Measurements from ENCODE around the gene ZSCAN25. TPM values are rescaled to one million over a fixed set of nuclear protein-coding genes. Genes with fewer than 3 reads are reported as not detected.

Gene ZSCAN25
- total and polyA plus RNA-seq, 10 donors: 3.8 to 30.8 (median 24.9) TPM

DNA sequence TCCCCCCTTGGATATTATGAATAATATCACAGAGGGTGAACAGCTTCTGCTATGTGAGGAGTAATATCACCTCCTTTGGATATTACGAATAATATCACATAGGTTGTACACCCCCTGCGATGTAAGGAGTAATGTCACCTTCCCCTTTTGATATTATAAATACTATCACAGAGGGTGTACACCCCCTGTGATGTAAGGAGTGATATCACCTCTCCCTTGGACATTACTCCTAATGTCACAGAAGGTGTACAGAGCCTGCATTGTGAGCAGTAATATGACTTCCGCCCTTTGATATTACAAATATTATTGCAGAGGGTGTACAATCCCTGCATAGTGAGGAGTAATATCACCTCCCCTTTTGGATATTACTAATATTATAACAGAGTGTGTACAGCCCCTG lies 27.9 kb upstream of the ZSCAN25 start:
- Histone ChIP-seq H3K9me3 (no peaks in the 10 kb centered on the region), H3K27ac (no peak overlapping the region), H3K4me1 (no peaks in the 10 kb centered on the region), H3K27me3 (replicated peaks in 1 of 7) (peaks cover 0 to 10% (median 0%) of the 10 kb centered on the region in 7 donors), H3K36me3 (no peaks in the 10 kb centered on the region), H3K4me3 (no peak overlapping the region)
- 79 to 90% (median 85%) methylated on average over 3 of the region's 3 CpGs for WGBS, 5 donors
- intact Hi-C loops (cut with DNase I; ENCODE audit: low total_unique reads): no loop called here
- TF ChIP-seq, protein P1, sequence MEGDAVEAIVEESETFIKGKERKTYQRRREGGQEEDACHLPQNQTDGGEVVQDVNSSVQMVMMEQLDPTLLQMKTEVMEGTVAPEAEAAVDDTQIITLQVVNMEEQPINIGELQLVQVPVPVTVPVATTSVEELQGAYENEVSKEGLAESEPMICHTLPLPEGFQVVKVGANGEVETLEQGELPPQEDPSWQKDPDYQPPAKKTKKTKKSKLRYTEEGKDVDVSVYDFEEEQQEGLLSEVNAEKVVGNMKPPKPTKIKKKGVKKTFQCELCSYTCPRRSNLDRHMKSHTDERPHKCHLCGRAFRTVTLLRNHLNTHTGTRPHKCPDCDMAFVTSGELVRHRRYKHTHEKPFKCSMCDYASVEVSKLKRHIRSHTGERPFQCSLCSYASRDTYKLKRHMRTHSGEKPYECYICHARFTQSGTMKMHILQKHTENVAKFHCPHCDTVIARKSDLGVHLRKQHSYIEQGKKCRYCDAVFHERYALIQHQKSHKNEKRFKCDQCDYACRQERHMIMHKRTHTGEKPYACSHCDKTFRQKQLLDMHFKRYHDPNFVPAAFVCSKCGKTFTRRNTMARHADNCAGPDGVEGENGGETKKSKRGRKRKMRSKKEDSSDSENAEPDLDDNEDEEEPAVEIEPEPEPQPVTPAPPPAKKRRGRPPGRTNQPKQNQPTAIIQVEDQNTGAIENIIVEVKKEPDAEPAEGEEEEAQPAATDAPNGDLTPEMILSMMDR (IDR thresholded peaks at IDR 0.05 in 8 of 11, conservative IDR thresholded peaks at IDR 0.05 in 3 of 11): no peak
- no peak for TF ChIP-seq POLR2A (IDR thresholded peaks at IDR 0.05)
- no peak for TF ChIP-seq POLR2AphosphoS5 (IDR thresholded peaks at IDR 0.05)
- no peak for DNase-seq

DNA sequence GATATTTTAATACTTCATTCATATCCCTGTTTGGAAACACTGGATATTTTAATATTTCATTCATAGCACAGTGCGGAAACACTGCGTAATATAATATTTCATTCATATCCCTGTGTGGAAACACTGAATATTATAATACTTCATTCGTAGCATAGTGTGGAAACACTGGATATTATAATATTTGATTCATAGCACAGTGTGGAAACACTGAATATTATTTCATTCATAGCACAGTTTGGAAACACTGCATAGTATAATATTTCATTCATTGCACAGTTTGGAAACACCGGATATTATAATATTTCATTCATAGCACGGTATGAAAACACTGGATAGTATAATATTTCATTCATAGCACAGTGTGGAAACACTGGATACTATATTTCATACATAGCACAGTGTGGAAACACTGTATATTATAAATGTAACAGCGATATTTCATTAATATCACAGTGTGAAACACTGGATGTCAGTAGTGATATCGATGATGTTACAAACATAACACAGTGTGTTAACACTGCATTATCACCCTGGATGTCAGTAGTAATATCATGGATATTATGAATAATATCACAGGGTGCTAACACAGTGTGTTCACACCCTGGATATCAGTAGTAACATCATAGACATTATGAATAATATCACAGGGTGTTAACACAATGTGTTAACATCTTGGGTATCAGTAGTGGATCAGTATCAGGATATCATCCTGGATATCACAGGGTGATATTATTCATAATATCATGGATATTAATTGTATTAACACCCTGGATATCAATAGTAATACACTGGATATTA lies 21.6 kb upstream of the ZSCAN25 start:
- Histone ChIP-seq H3K36me3 (no peaks in the 10 kb centered on the region), H3K27ac (no peak overlapping the region), H3K27me3 (replicated peaks in 1 of 7) (no peaks in the 10 kb centered on the region), H3K9me3 (no peaks in the 10 kb centered on the region), H3K4me3 (no peak overlapping the region), H3K4me1 (no peaks in the 10 kb centered on the region)
- 81 to 84% (median 84%) methylated on average over 7 of the region's 7 CpGs for WGBS, 5 donors
- TF ChIP-seq POLR2AphosphoS5 (IDR thresholded peaks at IDR 0.05): no peak
- TF ChIP-seq, protein P1 (IDR thresholded peaks at IDR 0.05 in 8 of 11, conservative IDR thresholded peaks at IDR 0.05 in 3 of 11): no peak
- TF ChIP-seq POLR2A (IDR thresholded peaks at IDR 0.05): no peak
- DNase-seq: no peak
- intact Hi-C loops (cut with DNase I; ENCODE audit: low total_unique reads): no loop called here

DNA sequence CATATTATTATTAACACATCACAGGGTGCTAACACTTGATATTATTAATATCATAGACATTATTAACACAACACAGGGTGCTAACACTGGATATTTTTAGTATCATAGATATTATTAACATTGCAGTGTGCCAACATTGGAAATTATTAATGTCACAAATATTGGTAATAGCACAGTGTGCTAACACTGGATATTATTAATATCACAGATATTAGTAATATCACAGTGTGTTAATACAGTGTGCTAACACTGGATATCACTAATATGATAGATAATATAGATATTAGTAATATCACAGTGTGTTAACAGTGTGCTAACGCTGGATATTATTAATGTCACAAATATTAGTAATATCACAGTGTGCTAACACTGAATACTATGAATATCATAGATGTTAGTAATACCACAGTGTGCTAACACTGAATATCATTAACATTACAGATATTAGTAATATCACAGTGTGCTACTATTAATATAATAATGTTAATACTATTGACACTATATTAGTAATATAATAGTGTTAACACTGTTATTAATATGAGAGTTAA lies 20.3 kb upstream of the ZSCAN25 start:
- intact Hi-C loops (cut with DNase I; ENCODE audit: low total_unique reads): no loop called here
- TF ChIP-seq POLR2AphosphoS5 (IDR thresholded peaks at IDR 0.05) (no peak), POLR2A (IDR thresholded peaks at IDR 0.05) (no peak)
- TF ChIP-seq, protein P1 (IDR thresholded peaks at IDR 0.05 in 8 of 11, conservative IDR thresholded peaks at IDR 0.05 in 3 of 11): no peak

DNA sequence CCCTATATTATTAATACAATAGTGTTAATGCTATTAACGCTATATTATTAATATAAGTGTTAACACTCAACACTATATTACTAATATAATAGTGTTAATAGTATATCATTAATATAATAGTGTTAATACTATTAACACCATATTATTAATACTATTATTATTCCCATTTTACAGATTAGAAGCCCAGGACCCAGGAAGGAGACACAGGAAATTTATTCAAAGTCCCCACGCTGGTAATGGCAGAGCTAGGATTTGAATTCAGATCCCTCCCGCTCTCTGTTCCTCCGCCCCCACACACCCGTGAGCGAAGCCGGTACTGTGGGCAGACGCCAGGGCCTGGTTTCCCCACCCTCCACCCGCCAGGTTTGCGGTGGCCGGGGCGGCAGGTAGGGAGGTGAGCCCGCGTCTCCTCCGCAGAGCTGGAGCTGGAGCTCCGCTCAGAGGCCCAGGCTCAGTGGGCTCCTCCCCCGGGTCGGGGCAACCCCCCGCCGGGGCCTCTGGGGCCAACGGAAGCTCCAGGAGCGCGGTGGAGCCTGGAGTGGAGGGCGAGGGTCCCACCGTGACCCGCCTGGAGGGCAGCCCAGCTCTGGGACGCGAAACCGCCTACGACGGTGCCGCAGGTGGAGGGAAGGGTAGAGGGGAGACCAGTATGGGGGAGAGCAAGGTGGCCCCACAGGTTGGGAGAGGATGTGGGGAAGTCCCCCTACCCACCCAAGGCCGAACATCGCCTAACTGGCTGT lies 18.8 kb upstream of the ZSCAN25 start, which contains the start of gene TMEM225B:
Gene TMEM225B (plus strand): TSS at position 506 of the 740 bp plus-strand sequence. CDS start 6,122 bp downstream, outside the sequence.
- TF ChIP-seq, protein P1 (IDR thresholded peaks at IDR 0.05 in 8 of 11, conservative IDR thresholded peaks at IDR 0.05 in 3 of 11): no peak
- TF ChIP-seq POLR2A (IDR thresholded peaks at IDR 0.05) (no peak), POLR2AphosphoS5 (IDR thresholded peaks at IDR 0.05) (no peak)
- intact Hi-C loops (cut with DNase I; ENCODE audit: low total_unique reads): no loop called here
- Histone ChIP-seq H3K27ac (no peak within 1 kb of the TSS), H3K27me3 (replicated peaks in 1 of 7) (no peaks in the 10 kb centered on the region), H3K9me3 (no peaks in the 10 kb centered on the region), H3K36me3 (no peaks in the 10 kb centered on the region), H3K4me1 (no peaks in the 10 kb centered on the region), H3K4me3 (no peak within 1 kb of the TSS)
- 62 to 81% (median 71%) methylated on average over 30 to 34 of the region's 34 CpGs for WGBS, 5 donors
- DNase-seq: no peak

More for the DNA sequence above, 20.3 kb upstream of the ZSCAN25 start:
- no peaks in the 10 kb centered on the region for H3K27me3 ChIP-seq (replicated peaks in 1 of 7)
- DNase-seq: no peak
- no peaks in the 10 kb centered on the region for H3K4me1 ChIP-seq
- 81 to 93% (median 88%) methylated on average over 1 of the region's 1 CpG for WGBS, 5 donors
- no peaks in the 10 kb centered on the region for H3K36me3 ChIP-seq
- no peaks in the 10 kb centered on the region for H3K9me3 ChIP-seq
- H3K27ac ChIP-seq: no peak overlapping the region
- no peak overlapping the region for H3K4me3 ChIP-seq

Measured in spleen (tissue), 11 donors.